ENCODE data around the gene DDX17. TPM values are rescaled to one million over a fixed set of nuclear protein-coding genes. Genes with fewer than 3 reads are reported as not detected.

DDX17 gene
- total RNA-seq, 2 donors from 2014 or later, result 403 to 467 TPM

GRCh38 chr22:38440747-38441350 lies 65.3 kb downstream of the DDX17 start:
- no peaks in the 10 kb centered on the region for H3K9me3 ChIP-seq
- no peaks in the 10 kb centered on the region for H3K27me3 ChIP-seq
- no peaks in the 10 kb centered on the region for H3K36me3 ChIP-seq (replicated peaks in 1 of 2; ENCODE audit: insufficient read depth in 1 of 2, low read depth in 2 of 2)
- no peak overlapping the region for H3K27ac ChIP-seq
- intact Hi-C loops (cut with DNase I), result no loop called here
- no peak for DNase-seq
- no peak for TF ChIP-seq CTCF (IDR thresholded peaks at IDR 0.05)
- TF ChIP-seq POLR2A (IDR thresholded peaks at IDR 0.05), result no peak
- no peaks in the 10 kb centered on the region for H3K4me1 ChIP-seq
- H3K4me3 ChIP-seq, result no peak overlapping the region
- no peak for ATAC-seq
- 65 to 81% methylated on average over 13 of the region's 14 CpGs for WGBS, 2 donors

GRCh38 chr22:38437416-38437815 lies 68.7 kb downstream of the DDX17 start:
- 92% methylated on average over 8 to 9 of the region's 9 CpGs for WGBS, 2 donors
- Histone ChIP-seq H3K27ac (no peak overlapping the region), H3K4me3 (no peak overlapping the region), H3K27me3 (no peaks in the 10 kb centered on the region), H3K9me3 (no peaks in the 10 kb centered on the region), H3K36me3 (replicated peaks in 1 of 2; ENCODE audit: insufficient read depth in 1 of 2, low read depth in 2 of 2) (no peaks in the 10 kb centered on the region), H3K4me1 (no peaks in the 10 kb centered on the region)
- DNase-seq, result no peak
- no peak for TF ChIP-seq CTCF (IDR thresholded peaks at IDR 0.05)
- TF ChIP-seq POLR2A (IDR thresholded peaks at IDR 0.05), result no peak
- intact Hi-C loops (cut with DNase I), result no loop called here
- no peak for ATAC-seq

GRCh38 chr22:38436629-38437395 lies 69.3 kb downstream of the DDX17 start:
- H3K27ac ChIP-seq, result no peak overlapping the region
- H3K9me3 ChIP-seq, result no peaks in the 10 kb centered on the region
- DNase-seq (no peak), ATAC-seq (no peak)
- H3K4me1 ChIP-seq, result no peaks in the 10 kb centered on the region
- WGBS, 2 donors, result 82 to 84% methylated on average over 13 to 15 of the region's 15 CpGs
- intact Hi-C loops (cut with DNase I), result no loop called here
- no peaks in the 10 kb centered on the region for H3K27me3 ChIP-seq
- no peaks in the 10 kb centered on the region for H3K36me3 ChIP-seq (replicated peaks in 1 of 2; ENCODE audit: insufficient read depth in 1 of 2, low read depth in 2 of 2)
- H3K4me3 ChIP-seq, result no peak overlapping the region
- TF ChIP-seq POLR2A (IDR thresholded peaks at IDR 0.05), result no peak
- TF ChIP-seq CTCF (IDR thresholded peaks at IDR 0.05), result no peak

- ATAC-seq (no peak), DNase-seq (no peak)
- TF ChIP-seq POLR2A (IDR thresholded peaks at IDR 0.05), result no peak
- TF ChIP-seq CTCF (IDR thresholded peaks at IDR 0.05), result no peak
- Histone ChIP-seq H3K9me3 (no peaks in the 10 kb centered on the region), H3K27ac (no peak overlapping the region), H3K36me3 (replicated peaks in 1 of 2; ENCODE audit: insufficient read depth in 1 of 2, low read depth in 2 of 2) (no peaks in the 10 kb centered on the region), H3K4me3 (no peak overlapping the region), H3K4me1 (no peaks in the 10 kb centered on the region), H3K27me3 (no peaks in the 10 kb centered on the region)
- 25 to 53% methylated on average over 2 to 4 of the region's 4 CpGs for WGBS, 2 donors
- intact Hi-C loops (cut with DNase I), result no loop called here
Measured at GRCh38 chr22:38435965-38436364, 70.1 kb downstream of the DDX17 start.
